H1 (cell line): Measurements from ENCODE around the gene ALK. TPM values are rescaled to one million over a fixed set of nuclear protein-coding genes. Genes with fewer than 3 reads are reported as not detected.

Experiments
- CTCF ChIA-PET: fragments of 300-600 bp; sonication (Branson Sonifier 250); formaldehyde crosslinking; loops from one replicate; lab custom pipeline; 2021; ENCODE audit not compliant: partially characterized antibody; lab: Charles Lee
- POLR2A ChIA-PET: fragments of 300-600 bp; sonication (Branson Sonifier 250); formaldehyde crosslinking; loops from one replicate; lab custom pipeline; 2021; ENCODE audit warnings: inconsistent platforms; ENCODE audit not compliant: partially characterized antibody; lab: Charles Lee
- DNase-seq, 2 experiments: peaks; one replicate each; pipeline versions ENCODE4 v3.0.0 to v3.0.0-alpha.2; 2010 to 2022; ENCODE audit warnings: low spot score in 2 of 2, low read depth in 1 of 2, mixed read lengths in 1 of 2
- FAIRE-seq: peaks from 2 replicates; lab custom pipeline; 2011; peaks lifted over from hg19 to GRCh38; lab: Jason Lieb, UNC
- H2AFZ ChIP-seq: 2 replicates; pipeline ENCODE4 v1.8.1; 2012; ENCODE audit warnings: low read length, inconsistent platforms
- H2AK5ac ChIP-seq: 2 replicates; pipeline ENCODE4 v1.6.1; 2013; ENCODE audit warnings: low read depth, low read length
- H2BK120ac ChIP-seq: replicated peaks from 2 replicates; pipeline ENCODE3; 2013; ENCODE audit warnings: low read depth, low read length, inconsistent platforms
- H2BK12ac ChIP-seq: 2 replicates; pipeline ENCODE4 v1.6.1; 2013; ENCODE audit warnings: low read depth, low read length
- H2BK15ac ChIP-seq: 2 replicates; pipeline ENCODE4 v1.6.1; 2013; ENCODE audit warnings: low read length
- H2BK20ac ChIP-seq: 2 replicates; pipeline ENCODE4 v1.6.1; 2013; ENCODE audit warnings: low read length
- H2BK5ac ChIP-seq: 2 replicates; pipeline ENCODE4 v1.6.1; 2013; ENCODE audit warnings: low read depth, low read length
- H3K14ac ChIP-seq: 2 replicates; pipeline ENCODE4 v1.6.1; 2013; ENCODE audit warnings: inconsistent platforms; ENCODE audit not compliant: insufficient read length
- H3K18ac ChIP-seq: 2 replicates; pipeline ENCODE4 v1.6.1; 2013; ENCODE audit warnings: low read length; ENCODE audit errors: extremely low read depth
- H3K23ac ChIP-seq: 2 replicates; pipeline ENCODE4 v1.6.1; 2013; ENCODE audit warnings: inconsistent platforms; ENCODE audit not compliant: insufficient read length
- H3K23me2 ChIP-seq: 2 replicates; pipeline ENCODE4 v1.6.1; 2013; ENCODE audit warnings: low read depth, low read length
- H3K27ac ChIP-seq: 2 replicates; pipeline ENCODE4 v1.6.1; 2011; ENCODE audit warnings: low read depth, low read length, inconsistent platforms
- H3K27me3 ChIP-seq, 4 experiments: replicated peaks in 1 of 4; 1 replicate in 1 of 4; 2 replicates in 3 of 4; pipeline versions ENCODE4 v1.6.1 to v1.8.1; 2011 to 2013; ENCODE audit warnings: low read length in 3 of 4, mild to moderate bottlenecking in 3 of 4, inconsistent platforms in 2 of 4, mixed read lengths in 2 of 4, moderate library complexity in 1 of 4; ENCODE audit not compliant: control insufficient read depth in 3 of 4, insufficient read depth in 3 of 4; ENCODE audit errors: extremely low read depth in 1 of 4
- H3K36me3 ChIP-seq, 4 experiments: 2 replicates each; pipeline versions ENCODE4 v1.6.1 to v1.8.1; 2011 to 2013; ENCODE audit warnings: mild to moderate bottlenecking in 4 of 4, low read length in 3 of 4, moderate library complexity in 2 of 4, control low read depth in 1 of 4, inconsistent platforms in 1 of 4; ENCODE audit not compliant: insufficient read depth in 4 of 4, control insufficient read depth in 2 of 4
- H3K4ac ChIP-seq: replicated peaks from 2 replicates; pipeline ENCODE3; 2013; ENCODE audit warnings: low read length, low read depth, mixed read lengths, inconsistent platforms; ENCODE audit not compliant: insufficient read length
- H3K4me1 ChIP-seq, 4 experiments: replicated peaks in 1 of 4; 1 replicate in 1 of 4; 2 replicates in 3 of 4; pipeline versions ENCODE4 v1.6.1 to v1.8.1; 2011 to 2013; ENCODE audit warnings: low read length in 3 of 4, inconsistent platforms in 2 of 4, mixed read lengths in 1 of 4; ENCODE audit not compliant: insufficient read depth in 4 of 4, control insufficient read depth in 3 of 4
- H3K4me2 ChIP-seq, 2 experiments: 2 replicates each; pipeline versions ENCODE4 v1.6.1 to v1.8.1; 2011 to 2013; ENCODE audit warnings: low read depth in 2 of 2, low read length in 2 of 2, control low read depth in 1 of 2, inconsistent platforms in 1 of 2, mild to moderate bottlenecking in 1 of 2; ENCODE audit not compliant: insufficient read depth in 1 of 2
- H3K4me3 ChIP-seq, 4 experiments: fragments of 200-600, 300-600 bp in 1 of 4; sonication (generic), shearing (Covaris generic), sonication (Bioruptor Twin) in 1 of 4; 2 replicates each; pipeline versions ENCODE4 v1.5.1 to v1.8.1; 2011 to 2016; ENCODE audit warnings: low read length in 4 of 4, low read depth in 3 of 4, control low read depth in 2 of 4, inconsistent platforms in 2 of 4, mild to moderate bottlenecking in 2 of 4, mixed read lengths in 1 of 4, moderate library complexity in 1 of 4; ENCODE audit not compliant: insufficient read depth in 2 of 4; ENCODE audit errors: extremely low read depth in 1 of 4
- H3K56ac ChIP-seq: replicated peaks from 2 replicates; pipeline ENCODE3; 2013; ENCODE audit warnings: low read depth, mild to moderate bottlenecking, mixed read lengths, low read length, inconsistent platforms; ENCODE audit not compliant: insufficient read length
- H3K79me1 ChIP-seq: 2 replicates; pipeline ENCODE4 v1.6.1; 2013; ENCODE audit warnings: low read depth, low read length, control low read depth
- H3K79me2 ChIP-seq, 2 experiments: 2 replicates each; pipeline versions ENCODE4 v1.6.1 to v1.8.1; 2012 to 2013; ENCODE audit warnings: low read length in 2 of 2, mild to moderate bottlenecking in 2 of 2, inconsistent platforms in 1 of 2; ENCODE audit not compliant: insufficient read depth in 2 of 2, control insufficient read depth in 1 of 2
- H3K9ac ChIP-seq, 4 experiments: replicated peaks in 1 of 4; 1 replicate in 1 of 4; 2 replicates in 3 of 4; pipeline versions ENCODE4 v1.6.1 to v1.8.1; 2011 to 2013; ENCODE audit warnings: low read depth in 3 of 4, low read length in 3 of 4, control low read depth in 2 of 4, mild to moderate bottlenecking in 2 of 4, moderate library complexity in 2 of 4, inconsistent platforms in 1 of 4; ENCODE audit errors: extremely low read depth in 1 of 4
- H3K9me3 ChIP-seq, 2 experiments: 2 replicates each; pipeline versions ENCODE4 v1.6.1 to v1.8.1; 2012 to 2013; ENCODE audit warnings: mild to moderate bottlenecking in 2 of 2, moderate library complexity in 2 of 2, control low read depth in 1 of 2, inconsistent platforms in 1 of 2, low read depth in 1 of 2, low read length in 1 of 2, mixed read lengths in 1 of 2; ENCODE audit not compliant: insufficient read depth in 2 of 2
- H4K20me1 ChIP-seq, 2 experiments: replicated peaks in 1 of 2; 2 replicates each; pipeline versions ENCODE3 to v1.8.1; 2011 to 2013; ENCODE audit warnings: inconsistent platforms in 2 of 2, low read length in 2 of 2, mild to moderate bottlenecking in 1 of 2; ENCODE audit not compliant: insufficient read depth in 2 of 2, control insufficient read depth in 1 of 2
- H4K5ac ChIP-seq: 2 replicates; pipeline ENCODE4 v1.6.1; 2013; ENCODE audit warnings: low read length, low read depth, mixed read lengths, inconsistent platforms; ENCODE audit not compliant: insufficient read length
- H4K8ac ChIP-seq: 2 replicates; pipeline ENCODE4 v1.8.0; 2013; ENCODE audit warnings: mild to moderate bottlenecking, moderate library complexity, low read length, inconsistent platforms; ENCODE audit not compliant: insufficient read depth; ENCODE audit errors: extremely low read depth
- H4K91ac ChIP-seq: replicated peaks from 2 replicates; pipeline ENCODE3; 2013; ENCODE audit warnings: low read length, mixed read lengths, inconsistent platforms; ENCODE audit not compliant: insufficient read length
- BACH1 ChIP-seq: IDR thresholded peaks from 2 replicates; pipeline ENCODE4 v1.6.1; 2012; ENCODE audit warnings: low read length, improper control_type of control experiment
- CBX8 ChIP-seq: fragments of 300-800, 300-1000 bp; sonication (generic); IDR thresholded peaks from 2 replicates; pipeline ENCODE4 v1.7.1; 2016; ENCODE audit warnings: low read depth, low read length, borderline replicate concordance
- CEBPB ChIP-seq: IDR thresholded peaks from 2 replicates; pipeline ENCODE4 v1.6.1; 2012; ENCODE audit warnings: low read depth, low read length
- CREB1 ChIP-seq: IDR thresholded peaks from 2 replicates; pipeline ENCODE4 v1.6.1; 2012; ENCODE audit warnings: inconsistent platforms
- CTBP2 ChIP-seq: IDR thresholded peaks from 2 replicates; pipeline ENCODE4 v1.7.0; 2011; ENCODE audit warnings: borderline replicate concordance, mild to moderate bottlenecking, moderate library complexity, mixed read lengths, low read length; ENCODE audit not compliant: insufficient read depth, insufficient read length
- JUN ChIP-seq: IDR thresholded peaks from 2 replicates; pipeline ENCODE4 v1.6.1; 2011; ENCODE audit warnings: low read depth, mild to moderate bottlenecking, improper control_type of control experiment, low read length
- KDM1A ChIP-seq: fragments of 200-600, 300-600 bp; sonication (generic); IDR thresholded peaks from 2 replicates; pipeline ENCODE4 v1.7.1; 2016; ENCODE audit warnings: mild to moderate bottlenecking, low read length, borderline replicate concordance
- POU5F1 ChIP-seq: IDR thresholded peaks from 2 replicates; pipeline ENCODE4 v1.6.1; 2011; ENCODE audit warnings: low read depth, mild to moderate bottlenecking, low read length, moderate library complexity
- SIRT6 ChIP-seq: IDR thresholded peaks from one replicate; pipeline ENCODE4 v1.7.1; 2012; ENCODE audit warnings: low read length, inconsistent platforms
- SUZ12 ChIP-seq: fragments of 200-600 bp; sonication (generic); IDR thresholded peaks from 2 replicates; pipeline ENCODE4 v1.6.1; 2012; ENCODE audit warnings: mild to moderate bottlenecking, inconsistent platforms, low read length, moderate library complexity, mixed read lengths
- TCF12 ChIP-seq: IDR thresholded peaks from 2 replicates; pipeline ENCODE4 v1.6.1; 2011; ENCODE audit warnings: low read depth, mild to moderate bottlenecking, low read length
- YY1 ChIP-seq: IDR thresholded peaks from 2 replicates; pipeline ENCODE4 v1.6.1; 2011; ENCODE audit warnings: low read depth, mild to moderate bottlenecking, low read length
- WGBS, 2 experiments: shearing (Covaris generic) in 1 of 2; methylation state at CpG; one replicate each; pipeline versions ENCODE4 v1.1.6 to v1.1.7; 2013 to 2015; ENCODE audit warnings: low lambda C conversion rate in 2 of 2, mixed read lengths in 2 of 2, inconsistent platforms in 1 of 2, low coverage in 1 of 2, missing lambda C conversion rate in 1 of 2; ENCODE audit not compliant: insufficient replicate concordance in 2 of 2, insufficient coverage in 1 of 2, insufficient read length in 1 of 2; ENCODE audit errors: extremely low coverage in 1 of 2, missing lambda C conversion rate in 1 of 2; 5-methylcytosine and 5-hydroxymethylcytosine counted together
- polyA plus RNA-seq, 7 experiments: library from polyadenylated mRNA; depleted of rRNA in 3 of 7; stranded (reverse) in 5 of 7; unstranded in 2 of 7; fragments of >200 nt in 5 of 7; fragments of 200-250 nt in 2 of 7; gene quantifications; 1 replicate in 5 of 7; 2 replicates in 1 of 7; 4 replicates in 1 of 7; pipeline versions ENCODE4 v1.2.1 to v1.2.3, GENCODE V29; 2011 to 2013; ENCODE audit warnings: missing spikeins in 2 of 7, mixed read lengths in 2 of 7
- total RNA-seq: library from RNA; stranded (reverse); fragmentation: NEBNext Ultra II Directional; extraction: Animal tissue kit (Norgen Biotek cat#: 25700); gene quantifications from 2 replicates; pipeline ENCODE4 v1.2.1, GENCODE V29; 2021
- TF ChIP-seq, protein P1 (sequence below): IDR thresholded peaks from 2 replicates; pipeline ENCODE4 v1.6.1; 2011; ENCODE audit warnings: low read length, improper control_type of control experiment

ALK gene
- total and polyA plus RNA-seq, 2 of the 8 experiments (the other 6 are each of a cell fraction or from before 2014, with no cell fraction given): 0.02 to 0.09 TPM

DNA sequence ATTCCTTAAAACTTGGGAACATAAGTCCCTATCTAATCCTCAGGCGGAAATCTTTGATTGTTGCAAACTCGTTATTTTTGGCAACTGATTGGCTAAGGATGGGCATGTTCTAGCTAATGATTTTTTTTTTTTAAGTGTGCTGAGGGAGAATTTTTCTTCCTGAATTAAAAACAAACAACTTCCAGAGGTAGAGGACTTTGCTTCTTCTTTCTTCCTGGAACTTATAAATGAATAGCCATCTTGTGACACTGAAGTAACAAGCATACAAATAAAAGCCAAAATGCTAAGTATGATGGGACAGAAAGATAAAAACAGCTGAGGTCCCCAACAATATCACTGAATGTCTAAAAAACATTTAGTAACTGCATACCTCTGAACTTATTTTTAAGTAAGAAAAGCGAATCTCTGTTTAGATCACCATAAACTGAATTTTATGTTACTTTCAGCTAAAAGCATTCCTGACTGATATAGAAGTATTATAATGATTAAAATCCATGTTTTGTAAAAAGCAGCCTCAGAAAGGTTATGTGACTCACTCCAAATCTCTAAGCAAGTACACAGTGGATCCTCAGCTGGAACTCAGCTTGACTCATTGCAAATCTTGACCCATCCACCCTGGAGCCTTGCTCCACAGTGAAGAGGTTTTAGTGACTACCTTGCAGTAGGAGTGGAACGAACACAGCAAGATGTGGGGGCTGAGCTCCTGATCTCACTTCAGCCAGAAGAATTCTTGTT, 461.8 kb downstream of the ALK start:
- POLR2A ChIA-PET: no interaction called here
- FAIRE-seq (no peak), DNase-seq (no peak)
- H3K18ac ChIP-seq: no peak overlapping the region
- no peak overlapping the region for H2BK15ac ChIP-seq
- no peak overlapping the region for H4K8ac ChIP-seq
- no peak overlapping the region for H3K4ac ChIP-seq
- H3K23me2 ChIP-seq: no peaks in the 10 kb centered on the region
- H3K4me3 ChIP-seq: no peak overlapping the region
- H3K9me3 ChIP-seq: no peaks in the 10 kb centered on the region
- H2BK5ac ChIP-seq: no peak overlapping the region
- CTCF ChIA-PET: no interaction called here
- no peaks in the 10 kb centered on the region for H4K20me1 ChIP-seq
- H2AK5ac ChIP-seq: no peak overlapping the region
- H2AFZ ChIP-seq: no peak overlapping the region
- H3K27me3 ChIP-seq: no peaks in the 10 kb centered on the region
- H4K5ac ChIP-seq: no peak overlapping the region
- WGBS, 2 experiments: 94% methylated on average over 4 of the region's 4 CpGs; no CpG with 5 or more reads in 1 of the 2 experiments
- H4K91ac ChIP-seq: no peak overlapping the region
- no peak overlapping the region for H3K14ac ChIP-seq
- no peaks in the 10 kb centered on the region for H3K36me3 ChIP-seq
- 0 out of 7 replicates have a peak, but pooled peaks cover 0 to 3% (median 0%) of the 10 kb centered on the region in 4 experiments for H3K4me1 ChIP-seq
- H3K23ac ChIP-seq: no peak overlapping the region
- H3K4me2 ChIP-seq: no peak overlapping the region
- H2BK12ac ChIP-seq: no peak overlapping the region
- H3K79me2 ChIP-seq: no peaks in the 10 kb centered on the region
- H3K79me1 ChIP-seq: no peaks in the 10 kb centered on the region
- no peak overlapping the region for H2BK120ac ChIP-seq
- H3K9ac ChIP-seq: no peak overlapping the region
- H3K56ac ChIP-seq: no peak overlapping the region
- H3K27ac ChIP-seq: no peak overlapping the region
- no peak overlapping the region for H2BK20ac ChIP-seq
- TF ChIP-seq TCF12 (no peak), JUN (no peak), BACH1 (no peak), YY1 (no peak), SUZ12 (no peak), KDM1A (no peak), CREB1 (no peak), CEBPB (no peak), CBX8 (no peak), POU5F1 (no peak), CTBP2 (no peak), SIRT6 (no peak)
- TF ChIP-seq, protein P1, sequence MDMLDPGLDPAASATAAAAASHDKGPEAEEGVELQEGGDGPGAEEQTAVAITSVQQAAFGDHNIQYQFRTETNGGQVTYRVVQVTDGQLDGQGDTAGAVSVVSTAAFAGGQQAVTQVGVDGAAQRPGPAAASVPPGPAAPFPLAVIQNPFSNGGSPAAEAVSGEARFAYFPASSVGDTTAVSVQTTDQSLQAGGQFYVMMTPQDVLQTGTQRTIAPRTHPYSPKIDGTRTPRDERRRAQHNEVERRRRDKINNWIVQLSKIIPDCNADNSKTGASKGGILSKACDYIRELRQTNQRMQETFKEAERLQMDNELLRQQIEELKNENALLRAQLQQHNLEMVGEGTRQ: no peak
